ENCODE measurements around the gene KCNT1.
"Not testable (repeated sequence)": the region's sequence is repeated elsewhere in the genome, so short reads cannot be mapped to it uniquely, and the experiment has no call there.

KCNT1 gene

GRCh38 chr9:135666534-135667462 lies 35.2 kb upstream of the KCNT1 start:
- no peak for TF ChIP-seq CTCF (IDR thresholded peaks at IDR 0.05; ENCODE audit: low read length, missing control alignments)
- DNase-seq (ENCODE audit: low read depth): no peak
- H3K4me3 ChIP-seq (replicated peaks; ENCODE audit: low read depth, low read length): no peak overlapping the region

GRCh38 chr9:135667463-135668001 lies 34.5 kb upstream of the KCNT1 start:
- no peak for TF ChIP-seq CTCF (IDR thresholded peaks at IDR 0.05; ENCODE audit: low read length, missing control alignments)
- DNase-seq (ENCODE audit: low read depth): no peak
- H3K4me3 ChIP-seq (replicated peaks; ENCODE audit: low read depth, low read length): no peak overlapping the region

- not testable (repeated sequence) for DNase-seq (ENCODE audit: low read depth); H3K4me3 ChIP-seq (replicated peaks; ENCODE audit: low read depth, low read length)
Observed at GRCh38 chr9:135669018-135669417, 33.0 kb upstream of the KCNT1 start.

- H3K4me3 ChIP-seq (replicated peaks; ENCODE audit: low read depth, low read length): no peak overlapping the region
- DNase-seq (ENCODE audit: low read depth): no peak
- TF ChIP-seq CTCF (IDR thresholded peaks at IDR 0.05; ENCODE audit: low read length, missing control alignments): no peak
Observed at GRCh38 chr9:135669616-135670285, 32.2 kb upstream of the KCNT1 start.

GRCh38 chr9:135670721-135671590 lies 31.0 kb upstream of the KCNT1 start:
- DNase-seq (ENCODE audit: low read depth): no peak
- no peak overlapping the region for H3K4me3 ChIP-seq (replicated peaks; ENCODE audit: low read depth, low read length)
- TF ChIP-seq CTCF (IDR thresholded peaks at IDR 0.05; ENCODE audit: low read length, missing control alignments): no peak

- TF ChIP-seq CTCF (IDR thresholded peaks at IDR 0.05; ENCODE audit: low read length, missing control alignments): no peak
- DNase-seq (ENCODE audit: low read depth): no peak
- no peak overlapping the region for H3K4me3 ChIP-seq (replicated peaks; ENCODE audit: low read depth, low read length)
Observed at GRCh38 chr9:135671591-135672041, 30.4 kb upstream of the KCNT1 start.

- DNase-seq (ENCODE audit: low read depth); H3K4me3 ChIP-seq (replicated peaks; ENCODE audit: low read depth, low read length): not testable (repeated sequence)
Observed at GRCh38 chr9:135672786-135673185, 29.2 kb upstream of the KCNT1 start.
